ENCODE results near the gene WWTR1. TPM values are rescaled to one million over a fixed set of nuclear protein-coding genes. Genes with fewer than 3 reads are reported as not detected.

Gene WWTR1
- total and polyA plus RNA-seq, 2 of the 8 experiments (the other 6 are each of a cell fraction or from before 2014, with no cell fraction given) = 15.7 to 18.6 TPM

GRCh38 chr3:149599236-149599635 lies 58.6 kb downstream of the WWTR1 start:
- Histone ChIP-seq H3K4ac (replicated peaks; ENCODE audit: insufficient read length, low read depth, low read length) (no peak overlapping the region), H4K8ac (ENCODE audit: extremely low read depth, insufficient read depth, low read length) (no peak overlapping the region), H2BK5ac (ENCODE audit: low read depth, low read length) (no peak overlapping the region), H3K23ac (ENCODE audit: insufficient read length) (no peak overlapping the region), H2AFZ (ENCODE audit: low read length) (no peak overlapping the region), H3K4me1 (replicated peaks in 1 of 4; ENCODE audit: control insufficient read depth in 3 of 4, insufficient read depth in 4 of 4, low read length in 3 of 4) (peaks cover 0 to 5% (median 2%) of the 10 kb centered on the region in 4 experiments; a peak in 3 of 7 replicates), H3K56ac (replicated peaks; ENCODE audit: insufficient read length, low read depth, low read length) (no peak overlapping the region), H3K9ac (replicated peaks in 1 of 4; ENCODE audit: extremely low read depth in 1 of 4, low read depth in 3 of 4, low read length in 3 of 4) (no peak overlapping the region), H3K9me3 (ENCODE audit: insufficient read depth in 2 of 2, low read depth in 1 of 2, low read length in 1 of 2) (no peaks in the 10 kb centered on the region), H2BK120ac (replicated peaks; ENCODE audit: low read depth, low read length) (no peak overlapping the region), H3K14ac (ENCODE audit: insufficient read length) (no peak overlapping the region), H3K79me1 (ENCODE audit: low read depth, low read length) (no peaks in the 10 kb centered on the region; the same call in 1 of the 2 replicates), H3K27me3 (replicated peaks in 1 of 4; ENCODE audit: control insufficient read depth in 3 of 4, extremely low read depth in 1 of 4, insufficient read depth in 3 of 4, low read length in 3 of 4) (no peaks in the 10 kb centered on the region), H3K79me2 (ENCODE audit: control insufficient read depth in 1 of 2, insufficient read depth in 2 of 2, low read length in 2 of 2) (peaks cover 0 to 20% of the 10 kb centered on the region in 2 experiments; a peak in 1 of 4 replicates), H2BK15ac (ENCODE audit: low read length) (no peak overlapping the region), H4K91ac (replicated peaks; ENCODE audit: insufficient read length, low read length) (no peak overlapping the region), H3K4me2 (ENCODE audit: insufficient read depth in 1 of 2, low read depth in 2 of 2, low read length in 2 of 2) (no peak overlapping the region), H3K18ac (ENCODE audit: extremely low read depth, low read length) (no peak overlapping the region), H2BK12ac (ENCODE audit: low read depth, low read length) (no peak overlapping the region), H3K27ac (ENCODE audit: low read depth, low read length) (no peak overlapping the region), H2BK20ac (ENCODE audit: low read length) (no peak overlapping the region), H3K36me3 (ENCODE audit: control insufficient read depth in 2 of 4, insufficient read depth in 4 of 4, low read length in 3 of 4) (no peaks in the 10 kb centered on the region), H4K5ac (ENCODE audit: insufficient read length, low read depth, low read length) (no peak overlapping the region), H3K4me3 (ENCODE audit: extremely low read depth in 1 of 4, insufficient read depth in 2 of 4, low read depth in 3 of 4, low read length in 4 of 4) (no peak overlapping the region), H3K23me2 (ENCODE audit: low read depth, low read length) (no peaks in the 10 kb centered on the region), H2AK5ac (ENCODE audit: low read depth, low read length) (no peak overlapping the region), H4K20me1 (replicated peaks in 1 of 2; ENCODE audit: control insufficient read depth in 1 of 2, insufficient read depth in 2 of 2, low read length in 2 of 2) (peaks cover 1 to 2% of the 10 kb centered on the region in 2 experiments)
- no peak for DNase-seq (ENCODE audit: low read depth in 1 of 2, low spot score in 2 of 2)
- ChIA-PET POLR2A (ENCODE audit: partially characterized antibody) (interaction anchor here (0.5 kb wide), 1 partner anchor 24 kb away, joined by 3 read pairs; no protein-coding TSS in a partner anchor), CTCF (ENCODE audit: partially characterized antibody) (interaction anchor here (0.9 to 1.4 kb wide), 3 partner anchors 11 to 31 kb away, joined by 3 to 5 read pairs (median 3); no protein-coding TSS in a partner anchor)
- no peak for TF ChIP-seq RAD21 (IDR thresholded peaks at IDR 0.05 in 1 of 2, conservative IDR thresholded peaks at IDR 0.05 in 1 of 2; ENCODE audit: low read depth in 2 of 2, low read length in 2 of 2)
- no peak for TF ChIP-seq KDM1A (IDR thresholded peaks at IDR 0.05; ENCODE audit: borderline replicate concordance, low read length)
- no peak for TF ChIP-seq MAFK (IDR thresholded peaks at IDR 0.05; ENCODE audit: low read depth, low read length)
- no peak for TF ChIP-seq CBX8 (IDR thresholded peaks at IDR 0.05; ENCODE audit: borderline replicate concordance, low read depth, low read length)
- no peak for TF ChIP-seq NANOG (IDR thresholded peaks at IDR 0.05; ENCODE audit: insufficient read depth, low read depth, low read length, poor library complexity, severe bottlenecking)
- whole genome bisulfite sequencing, 2 experiments (ENCODE audit: extremely low coverage in 1 of 2, insufficient coverage in 1 of 2, insufficient read length in 1 of 2, insufficient replicate concordance in 2 of 2, low coverage in 1 of 2, low lambda C conversion rate in 2 of 2, missing lambda C conversion rate in 1 of 2) = 93% methylated on average over 2 of the region's 2 CpGs; no CpG with 5 or more reads in 1 of the 2 experiments
- no peak for FAIRE-seq
